Neural crest cell (in vitro differentiated cells): ENCODE measurements around the gene PRDM16. TPM values are rescaled to one million over a fixed set of nuclear protein-coding genes. Genes with fewer than 3 reads are reported as not detected.
A peak's percentile ranks its signal among the peaks of the same experiment; 100 is the strongest.

Experiments used
- DNase-seq: peaks from one replicate; pipeline ENCODE4 v3.0.0; 2021; ENCODE audit warnings: low read depth, mixed read lengths, low spot score
- H3K27ac Mint-ChIP-seq: one replicate; pipeline ENCODE4 v1.8.0; 2021; ENCODE audit warnings: mild to moderate bottlenecking, mixed read lengths; ENCODE audit not compliant: unreplicated experiment
- H3K27me3 Mint-ChIP-seq: 2 replicates; pipeline ENCODE4 v1.8.0; 2021; ENCODE audit warnings: low read depth, mild to moderate bottlenecking, mixed read lengths
- H3K36me3 Mint-ChIP-seq: 2 replicates; pipeline ENCODE4 v1.8.0; 2021; ENCODE audit warnings: low read depth, mild to moderate bottlenecking, mixed read lengths
- H3K4me1 Mint-ChIP-seq: 2 replicates; pipeline ENCODE4 v1.8.0; 2021; ENCODE audit warnings: mixed read lengths
- H3K4me3 Mint-ChIP-seq: one replicate; pipeline ENCODE4 v1.8.0; 2021; ENCODE audit warnings: mild to moderate bottlenecking, mixed read lengths
- H3K9me3 Mint-ChIP-seq: 2 replicates; pipeline ENCODE4 v1.8.0; 2021; ENCODE audit warnings: mixed read lengths
- total RNA-seq: library from RNA; stranded (reverse); gene quantifications from 2 replicates; pipeline ENCODE4 v1.2.1, GENCODE V29; 2021
- TF ChIP-seq, protein P1 (sequence below): fragments of 200-600 bp; sonication (generic); conservative IDR thresholded peaks from 2 replicates; pipeline ENCODE4 v1.5.0; 2021; ENCODE audit warnings: antibody characterized with exemption, mild to moderate bottlenecking

Gene PRDM16
- total RNA-seq, 1 donor from 2014 or later = 11.7 TPM

DNA sequence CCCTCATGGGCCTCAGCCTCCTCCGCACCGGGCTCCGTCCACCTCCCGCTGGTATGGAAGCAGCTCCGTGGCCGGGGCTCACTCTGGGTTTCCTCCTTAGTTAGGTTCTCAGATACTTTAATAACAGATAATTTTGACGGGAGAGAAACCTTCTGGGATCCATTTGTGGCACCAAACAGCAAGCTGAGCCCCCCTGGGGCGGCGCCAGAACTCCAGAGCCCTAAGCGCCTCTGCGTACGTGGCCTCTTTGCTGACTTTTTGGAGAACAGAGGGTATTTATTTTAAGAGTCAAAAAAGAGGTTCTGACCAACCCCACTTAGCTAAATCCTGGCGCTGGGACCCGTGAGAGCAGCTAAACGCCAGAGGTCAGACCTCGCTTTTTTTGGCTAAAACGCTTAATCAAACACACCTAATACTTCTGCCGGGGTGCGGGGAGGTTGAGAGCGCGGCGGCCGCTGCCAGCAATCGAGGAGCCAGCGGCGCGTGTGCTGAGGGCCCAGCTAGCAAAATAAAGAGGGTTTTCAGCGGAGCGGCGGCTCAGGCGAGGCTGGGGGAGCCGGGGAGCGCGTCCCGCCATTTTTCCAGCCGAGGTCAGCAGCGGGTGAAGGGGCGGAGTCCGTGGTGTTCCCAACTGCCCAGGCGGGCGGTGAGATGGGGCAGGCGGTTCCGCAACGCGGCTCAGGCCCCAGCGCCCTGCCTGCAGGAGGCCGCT is 171.7 kb downstream of the PRDM16 start:
- H3K4me1 Mint-ChIP-seq = peaks cover 5% of the 10 kb centered on the region
- H3K36me3 Mint-ChIP-seq = peaks cover 3% of the 10 kb centered on the region
- TF ChIP-seq, protein P1, sequence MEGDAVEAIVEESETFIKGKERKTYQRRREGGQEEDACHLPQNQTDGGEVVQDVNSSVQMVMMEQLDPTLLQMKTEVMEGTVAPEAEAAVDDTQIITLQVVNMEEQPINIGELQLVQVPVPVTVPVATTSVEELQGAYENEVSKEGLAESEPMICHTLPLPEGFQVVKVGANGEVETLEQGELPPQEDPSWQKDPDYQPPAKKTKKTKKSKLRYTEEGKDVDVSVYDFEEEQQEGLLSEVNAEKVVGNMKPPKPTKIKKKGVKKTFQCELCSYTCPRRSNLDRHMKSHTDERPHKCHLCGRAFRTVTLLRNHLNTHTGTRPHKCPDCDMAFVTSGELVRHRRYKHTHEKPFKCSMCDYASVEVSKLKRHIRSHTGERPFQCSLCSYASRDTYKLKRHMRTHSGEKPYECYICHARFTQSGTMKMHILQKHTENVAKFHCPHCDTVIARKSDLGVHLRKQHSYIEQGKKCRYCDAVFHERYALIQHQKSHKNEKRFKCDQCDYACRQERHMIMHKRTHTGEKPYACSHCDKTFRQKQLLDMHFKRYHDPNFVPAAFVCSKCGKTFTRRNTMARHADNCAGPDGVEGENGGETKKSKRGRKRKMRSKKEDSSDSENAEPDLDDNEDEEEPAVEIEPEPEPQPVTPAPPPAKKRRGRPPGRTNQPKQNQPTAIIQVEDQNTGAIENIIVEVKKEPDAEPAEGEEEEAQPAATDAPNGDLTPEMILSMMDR = no peak
- DNase-seq = no peak
- H3K27me3 Mint-ChIP-seq = peaks cover 49% of the 10 kb centered on the region
- H3K4me3 Mint-ChIP-seq = no peak overlapping the region
- no peaks in the 10 kb centered on the region for H3K9me3 Mint-ChIP-seq
- H3K27ac Mint-ChIP-seq = no peak overlapping the region

DNA sequence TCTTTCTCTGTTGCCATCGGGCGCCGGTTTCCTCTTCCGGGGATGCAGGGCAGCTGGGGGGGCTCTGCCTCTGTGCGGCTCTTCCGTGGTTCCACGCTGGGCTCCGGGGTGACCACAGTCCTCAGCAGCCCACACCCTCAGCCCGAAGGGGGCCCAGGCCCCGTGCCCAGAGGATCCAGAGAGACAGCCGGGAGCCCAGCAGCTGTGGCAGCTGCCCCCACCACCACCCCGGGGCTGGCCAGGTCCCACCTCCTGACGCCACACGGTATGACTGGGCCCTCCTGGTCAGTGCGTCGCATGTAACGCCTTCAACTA is 172.2 kb downstream of the PRDM16 start:
- peaks cover 3% of the 10 kb centered on the region for H3K36me3 Mint-ChIP-seq
- H3K4me1 Mint-ChIP-seq = peaks cover 8% of the 10 kb centered on the region
- H3K27me3 Mint-ChIP-seq = peaks cover 52% of the 10 kb centered on the region
- peak overlapping the region; percentile 43 for H3K27ac Mint-ChIP-seq
- H3K9me3 Mint-ChIP-seq = no peaks in the 10 kb centered on the region
- TF ChIP-seq, protein P1 = no peak
- DNase-seq = no peak
- no peak overlapping the region for H3K4me3 Mint-ChIP-seq

DNA sequence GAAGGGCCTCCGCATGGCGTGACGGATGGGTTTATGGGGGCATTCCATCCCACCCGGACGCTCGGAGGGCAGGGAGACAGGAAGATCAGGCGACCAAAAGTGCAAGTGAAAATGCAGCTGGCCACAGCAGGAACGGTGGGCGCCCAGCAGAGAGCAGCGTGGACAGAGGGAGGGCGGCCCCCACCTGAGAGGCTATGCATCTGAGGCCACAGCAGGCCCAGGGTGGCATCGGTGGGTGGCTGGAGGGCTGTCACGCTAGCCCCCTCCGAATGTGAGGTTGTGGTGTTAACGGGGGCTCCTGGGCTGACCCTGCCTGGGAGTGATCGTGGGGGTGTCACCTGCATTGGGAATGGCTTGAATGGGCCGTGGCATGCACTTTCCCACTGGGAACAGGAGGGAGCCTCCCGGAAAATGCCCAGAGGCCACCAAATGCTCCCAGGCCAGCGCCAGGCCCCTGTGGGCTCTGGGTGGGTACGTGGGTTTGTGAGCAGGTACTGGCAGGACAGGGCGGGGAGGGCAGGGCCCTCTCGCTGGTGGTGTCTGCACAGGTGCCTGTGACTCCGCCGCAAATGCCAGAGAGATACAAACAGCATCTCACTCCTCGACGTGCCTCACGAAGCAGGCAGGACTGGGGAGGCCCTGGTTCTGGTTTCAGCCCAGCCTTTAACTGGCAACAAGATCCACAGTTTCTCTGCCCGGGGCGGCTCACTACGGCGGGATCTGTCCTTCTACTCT is 172.8 kb downstream of the PRDM16 start:
- H3K4me1 Mint-ChIP-seq = peaks cover 9% of the 10 kb centered on the region
- peaks cover 55% of the 10 kb centered on the region for H3K27me3 Mint-ChIP-seq
- no peak overlapping the region for H3K4me3 Mint-ChIP-seq
- TF ChIP-seq, protein P1 = no peak
- no peak for DNase-seq
- H3K9me3 Mint-ChIP-seq = no peaks in the 10 kb centered on the region
- H3K27ac Mint-ChIP-seq = peak overlapping the region; percentile 43
- H3K36me3 Mint-ChIP-seq = peaks cover 3% of the 10 kb centered on the region

DNA sequence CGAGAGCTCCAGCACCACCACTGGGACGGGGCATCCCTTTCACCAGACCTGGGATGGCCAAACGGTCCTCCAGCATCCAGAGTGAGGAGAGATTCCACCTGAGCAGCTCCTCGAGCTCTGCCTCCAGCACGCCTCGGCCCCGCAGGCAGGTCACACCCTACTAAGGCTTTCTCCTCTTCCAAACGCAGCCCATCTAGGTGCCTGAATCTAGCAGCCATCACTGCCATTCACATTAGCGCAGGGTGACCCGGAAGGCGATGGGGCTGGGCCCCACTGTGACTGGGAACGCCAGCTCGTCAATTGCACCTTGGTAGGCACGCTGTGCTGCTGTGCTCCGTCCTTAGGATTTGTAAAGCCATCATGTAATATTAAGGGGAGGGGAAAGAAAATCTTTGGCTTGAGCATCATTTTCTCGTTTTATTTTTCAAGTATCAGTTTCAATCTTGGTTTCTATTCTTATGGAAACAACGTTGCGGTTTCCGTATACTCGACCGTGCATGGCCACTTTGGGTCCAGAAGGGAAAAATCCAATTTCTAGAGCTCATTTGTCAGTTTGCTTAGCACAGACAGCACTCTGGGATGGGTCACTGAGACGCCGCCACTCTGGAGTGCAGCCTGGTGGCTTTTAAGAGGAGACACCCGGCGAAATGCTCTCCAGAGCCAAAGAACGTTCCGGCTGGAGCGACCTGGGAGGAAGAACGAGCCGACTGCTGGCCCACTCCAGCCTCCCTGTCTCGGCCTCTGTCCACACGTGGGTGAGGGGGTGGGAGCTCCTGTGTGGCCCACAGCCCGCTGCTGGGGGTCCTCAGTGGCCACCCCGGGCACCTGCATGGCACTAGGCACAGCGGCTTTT is 173.6 kb downstream of the PRDM16 start:
- Mint-ChIP-seq H3K36me3 (peaks cover 3% of the 10 kb centered on the region), H3K27ac (no peak overlapping the region), H3K27me3 (peaks cover 58% of the 10 kb centered on the region), H3K4me3 (no peak overlapping the region), H3K9me3 (no peaks in the 10 kb centered on the region), H3K4me1 (peaks cover 14% of the 10 kb centered on the region)
- DNase-seq = no peak
- TF ChIP-seq, protein P1 = no peak

DNA sequence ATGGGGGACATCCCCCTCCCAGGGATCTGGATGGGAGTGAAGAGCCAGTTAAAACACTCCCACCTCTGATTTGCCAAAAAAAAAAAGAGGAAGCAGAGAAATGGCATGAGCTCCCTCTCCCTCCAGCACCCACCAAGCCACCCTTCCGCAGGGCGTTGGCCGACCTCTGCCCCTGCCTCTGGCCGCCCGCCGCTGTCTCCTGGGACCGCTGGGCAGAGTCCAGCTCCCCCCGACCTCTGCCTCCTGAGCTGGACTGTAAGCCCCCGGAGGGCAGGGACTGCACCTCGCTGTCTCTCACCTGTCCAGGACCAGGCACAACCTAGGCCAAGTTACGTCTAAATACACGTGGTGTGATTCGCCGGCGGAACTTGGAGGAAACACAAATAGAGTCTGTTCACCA is 174.3 kb downstream of the PRDM16 start:
- Mint-ChIP-seq H3K27me3 (peaks cover 65% of the 10 kb centered on the region), H3K36me3 (peaks cover 3% of the 10 kb centered on the region), H3K4me3 (no peak overlapping the region), H3K4me1 (peaks cover 21% of the 10 kb centered on the region), H3K27ac (no peak overlapping the region), H3K9me3 (no peaks in the 10 kb centered on the region)
- TF ChIP-seq, protein P1 = no peak
- DNase-seq = no peak
